GF-D8 (cell line): ENCODE measurements around the gene NLRX1.

ENCODE experiments used
- DNase-seq: peaks from one replicate; lab custom pipeline; 2025; lab: John Stamatoyannopoulos, UW

NLRX1 gene

DNA sequence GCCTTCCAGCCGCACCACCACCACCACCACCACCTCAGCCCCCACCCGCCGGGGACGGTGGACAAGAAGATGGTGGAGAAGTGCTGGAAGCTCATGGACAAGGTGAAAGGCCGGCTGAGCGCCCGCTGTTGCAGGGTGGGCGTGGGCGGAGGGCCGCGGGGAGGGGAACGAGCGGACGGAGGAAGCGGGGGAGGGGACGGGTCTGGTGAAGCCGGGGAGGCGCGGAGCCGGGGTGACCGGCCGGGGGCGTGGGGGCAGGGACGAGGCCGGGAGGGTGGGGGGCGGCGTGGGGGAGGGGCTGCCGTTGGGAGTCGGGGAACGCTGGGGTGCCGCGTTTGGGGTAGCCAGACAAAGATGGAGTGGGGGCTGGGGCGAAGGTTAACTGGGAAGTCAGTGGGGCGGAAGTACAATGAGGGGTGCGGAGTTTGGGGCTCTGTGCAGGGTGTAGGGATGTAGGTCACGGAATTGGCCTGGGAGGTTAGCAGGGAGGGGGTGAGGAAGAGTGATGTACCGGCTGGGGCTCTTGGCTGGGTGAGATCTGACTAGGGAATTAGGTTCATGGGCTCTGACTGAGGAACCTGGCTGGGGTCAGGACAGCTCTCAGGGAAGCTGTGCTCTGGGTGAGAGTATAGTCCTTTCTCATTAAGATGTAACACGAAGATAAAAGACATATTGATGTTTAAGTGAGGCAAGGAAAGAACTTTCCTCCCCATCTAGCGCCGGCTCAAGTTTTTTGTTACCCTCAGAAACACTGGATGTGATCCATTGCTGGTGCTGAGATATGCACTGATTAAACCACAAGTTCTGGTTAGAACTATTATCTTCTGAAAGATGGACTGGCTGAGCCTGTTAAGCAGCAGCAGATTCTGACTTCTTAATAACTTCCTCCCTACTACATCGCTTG lies 38.2 kb downstream of the NLRX1 start:
- DNase-seq: peak; percentile 69

DNA sequence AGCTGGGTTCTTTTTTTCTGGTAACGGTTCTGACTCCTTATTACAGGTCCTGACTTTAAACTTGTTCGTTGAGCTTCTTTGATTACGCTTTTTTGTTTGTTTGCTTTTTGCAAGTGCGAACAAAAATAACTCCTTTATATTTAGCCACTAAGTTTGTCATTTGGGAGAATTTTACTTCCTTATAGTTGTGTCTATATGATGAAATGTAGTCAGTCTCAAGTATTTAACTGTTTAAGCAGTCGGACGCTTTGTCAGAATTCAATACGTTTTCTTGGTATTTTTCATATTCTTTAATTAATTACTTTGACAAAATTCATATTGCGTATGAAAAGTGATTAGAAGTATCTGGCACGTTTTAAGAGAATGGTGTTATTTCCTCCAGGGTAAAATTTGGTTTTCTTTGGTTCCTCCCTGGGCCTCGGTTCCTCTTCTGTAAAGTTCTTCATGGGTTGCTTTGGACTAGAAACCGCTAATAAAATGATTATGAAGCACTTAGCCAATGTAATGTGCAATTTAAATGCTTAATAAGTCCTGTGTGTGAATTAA lies 39.0 kb downstream of the NLRX1 start:
- DNase-seq: peak; percentile 82

DNA sequence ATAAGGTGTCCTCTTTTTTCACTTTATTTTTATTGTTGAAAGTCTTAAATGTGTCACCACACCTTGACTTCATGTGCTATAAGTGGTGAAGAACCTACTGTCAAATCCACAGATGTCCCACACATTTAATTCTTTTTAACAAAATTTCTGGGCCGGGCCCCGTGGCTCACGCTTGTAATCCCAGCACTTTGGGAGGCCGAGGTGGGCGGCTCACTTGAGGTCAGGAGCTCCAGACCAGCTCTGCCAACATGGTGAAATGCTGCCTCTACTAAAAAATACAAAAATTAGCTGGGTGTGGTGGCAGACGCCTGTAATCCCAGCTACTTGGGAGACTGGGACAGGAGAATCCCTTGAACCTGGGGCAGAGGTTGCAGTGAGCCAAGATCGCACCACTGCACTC lies 40.7 kb downstream of the NLRX1 start:
- no peak for DNase-seq

DNA sequence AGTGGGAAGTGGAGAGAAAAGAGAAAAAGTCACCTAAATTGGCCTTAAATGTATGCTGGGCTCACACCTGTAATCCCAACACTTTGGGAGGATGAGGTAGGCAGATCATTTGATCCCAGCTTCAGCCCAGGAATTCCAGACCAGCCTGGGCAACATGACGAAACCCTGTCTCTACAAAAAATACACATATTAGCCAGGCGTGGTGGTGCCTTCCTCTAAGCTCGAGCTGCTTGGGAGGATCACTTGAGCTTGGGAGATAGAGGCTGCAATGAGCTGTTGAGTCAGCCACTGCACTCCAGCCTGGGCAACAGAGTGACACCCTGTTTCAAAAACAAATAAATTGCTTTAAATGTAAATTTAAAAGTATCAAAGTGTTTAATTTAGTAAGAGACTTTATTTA lies 41.5 kb downstream of the NLRX1 start:
- DNase-seq: no peak

DNA sequence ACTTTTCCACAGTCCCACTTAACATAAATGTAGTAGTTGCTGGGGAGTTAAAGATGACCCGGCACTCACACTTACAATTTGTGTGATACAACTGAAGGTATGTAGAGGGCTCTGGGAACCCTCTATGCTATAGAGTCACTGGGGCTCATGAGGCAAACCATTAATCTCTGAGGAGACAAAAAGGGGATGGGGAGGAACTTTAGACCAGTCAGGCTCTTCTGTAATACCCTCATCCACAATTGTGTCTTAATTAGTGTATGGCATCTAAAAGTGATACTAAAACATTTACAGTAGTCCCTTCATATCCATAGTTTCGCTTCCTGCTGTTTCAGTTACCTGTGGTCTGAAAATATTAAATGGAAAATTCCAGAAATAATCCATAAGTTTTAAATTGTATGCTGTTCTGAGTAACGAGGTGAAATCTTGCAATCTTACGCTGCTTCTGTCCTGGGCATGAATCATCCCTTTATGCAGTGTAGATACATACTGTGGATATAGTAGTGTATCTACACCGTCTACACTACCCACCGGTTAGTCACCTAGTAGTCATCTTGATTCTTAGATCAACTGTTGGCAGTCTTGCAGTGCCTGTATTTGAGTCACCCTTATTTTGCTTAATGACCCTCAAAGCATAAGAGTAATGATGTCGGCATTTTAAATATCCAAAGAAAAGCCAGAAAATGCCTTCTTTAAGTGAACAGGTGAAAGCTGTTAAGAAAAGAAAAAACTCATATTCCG lies 49.8 kb downstream of the NLRX1 start:
- no peak for DNase-seq

DNA sequence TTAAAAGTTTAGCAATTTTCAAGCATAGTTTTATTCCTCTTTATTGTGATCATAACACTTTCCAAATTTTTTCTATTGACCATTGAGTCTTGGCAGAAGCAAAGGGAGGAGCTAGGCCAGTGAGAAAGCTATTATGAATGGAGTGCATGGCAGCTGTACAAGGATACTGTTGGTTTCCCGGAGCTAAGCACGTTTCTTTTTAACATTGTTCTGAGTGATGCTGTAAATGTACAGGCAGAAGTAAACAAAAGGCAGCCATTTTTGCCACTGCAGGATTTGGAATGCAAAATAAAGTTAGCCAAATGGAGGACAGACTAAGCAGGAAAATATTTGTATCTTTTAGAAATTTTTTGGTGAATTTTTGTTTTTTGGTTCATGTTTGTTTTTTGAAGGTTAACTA lies 53.8 kb downstream of the NLRX1 start:
- no peak for DNase-seq

DNA sequence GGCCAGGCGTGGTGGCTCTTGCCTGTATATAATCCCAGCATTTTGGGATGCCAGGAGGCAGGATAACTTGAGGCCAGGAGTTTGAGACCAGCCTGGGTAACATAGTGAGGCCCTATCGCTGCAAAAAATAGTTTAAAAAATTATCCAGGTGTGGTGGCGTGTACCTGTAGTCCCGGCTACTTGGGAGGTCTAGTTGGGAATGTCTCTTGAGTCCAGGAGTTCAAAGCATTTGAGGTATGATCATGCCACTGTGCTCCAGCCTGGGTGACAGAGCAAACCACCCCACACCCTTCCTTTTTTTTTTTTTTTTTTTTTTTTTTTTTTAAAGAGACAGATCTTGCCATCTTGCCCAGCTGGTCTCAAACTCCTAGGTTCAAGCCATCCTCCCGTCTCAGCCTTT lies 54.4 kb downstream of the NLRX1 start:
- no peak for DNase-seq

DNA sequence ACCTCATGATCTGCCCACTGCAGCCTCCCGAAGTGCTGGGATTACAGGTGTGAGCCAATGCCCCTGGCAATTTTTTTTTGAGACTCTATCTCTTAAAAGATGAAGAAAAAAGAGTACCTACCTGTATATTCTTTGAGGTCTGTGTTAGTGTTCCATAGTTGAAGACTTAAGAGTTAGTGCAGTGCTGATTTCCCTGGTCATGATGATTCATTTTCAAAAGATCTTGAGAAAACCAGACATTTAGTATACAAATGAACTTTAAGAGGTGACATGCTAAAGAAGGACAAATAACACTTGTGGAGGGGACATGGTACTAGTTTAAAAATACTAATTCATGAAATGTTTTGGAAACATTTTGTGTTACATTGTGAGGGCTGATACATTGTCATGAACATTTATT lies 55.3 kb downstream of the NLRX1 start:
- DNase-seq: no peak

DNA sequence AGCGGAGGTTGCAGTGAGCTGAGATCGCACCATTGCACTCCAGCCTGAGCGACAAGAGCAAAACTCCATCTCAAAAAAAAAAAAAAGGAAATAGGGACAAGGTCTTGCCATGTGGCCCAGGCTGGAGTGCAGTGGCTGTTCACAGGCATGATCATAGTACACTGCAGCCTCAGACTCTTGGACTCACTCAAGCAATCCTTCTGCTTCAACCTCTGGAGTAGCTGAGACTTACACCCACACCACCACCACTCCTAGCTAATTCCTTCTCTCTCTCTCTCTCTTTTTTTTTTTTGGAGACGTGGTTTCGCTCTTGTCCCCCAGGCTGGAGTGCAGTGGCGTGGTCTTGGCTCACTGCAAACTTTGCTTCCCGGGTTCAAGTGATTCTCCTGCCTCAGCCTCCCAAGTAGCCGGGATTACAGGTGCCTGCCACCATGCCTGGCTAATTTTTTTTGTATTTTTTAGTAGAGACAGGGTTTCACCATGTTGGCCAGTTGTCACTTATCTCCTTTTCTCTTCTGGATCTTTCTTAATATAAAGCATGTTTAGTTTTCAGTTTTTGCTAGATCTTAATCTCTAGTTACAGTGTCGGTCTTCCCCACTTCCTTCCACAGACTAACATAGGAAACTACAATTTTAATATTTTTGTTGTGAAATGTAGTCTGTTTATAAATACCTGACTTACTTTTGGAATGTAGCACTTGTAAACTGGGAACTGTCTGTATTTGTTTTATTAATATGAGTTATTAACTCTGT lies 60.2 kb downstream of the NLRX1 start:
- DNase-seq: peak; percentile 79

DNA sequence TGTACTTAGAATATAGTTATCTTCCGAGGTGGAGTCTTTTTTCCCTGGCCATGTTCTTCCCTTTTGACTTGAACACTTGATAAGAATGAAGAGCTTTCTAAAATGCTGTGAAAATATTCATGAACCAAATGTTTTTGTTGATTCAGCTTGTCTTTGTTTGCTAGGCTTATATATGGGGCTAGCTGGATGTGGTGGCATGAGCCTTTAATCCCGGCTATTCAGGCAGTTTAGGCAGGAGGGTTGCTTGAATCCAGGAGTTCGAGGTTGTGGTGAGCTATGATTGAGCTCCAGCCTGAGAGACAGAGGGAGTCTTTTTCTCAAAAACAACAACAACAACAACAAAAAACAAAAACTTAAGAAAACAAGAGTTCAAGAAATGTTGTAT lies 60.8 kb downstream of the NLRX1 start:
- no peak for DNase-seq

DNA sequence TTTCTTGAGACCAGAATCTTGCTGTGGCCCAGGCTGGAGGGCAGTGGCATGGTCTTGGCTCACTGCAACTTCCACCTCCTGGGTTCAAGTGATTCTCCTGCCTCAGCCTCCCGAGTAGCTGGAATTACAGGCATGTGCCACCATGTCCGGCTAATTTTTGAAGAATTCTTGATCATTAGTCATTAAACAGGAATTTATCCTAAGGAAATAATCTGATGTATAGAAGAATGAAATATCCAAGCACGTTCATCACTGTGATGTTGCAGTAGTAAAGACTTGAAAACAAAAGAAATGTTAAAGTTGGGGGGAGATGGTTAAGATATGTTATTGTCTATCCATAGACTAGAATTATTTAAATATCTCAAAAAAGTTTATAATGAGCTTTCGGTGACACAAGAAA lies 61.2 kb downstream of the NLRX1 start:
- no peak for DNase-seq
